Measurements from ENCODE around the gene ANKS6. TPM values are rescaled to one million over a fixed set of nuclear protein-coding genes. Genes with fewer than 3 reads are reported as not detected.

Gene ANKS6
- total RNA-seq, 1 experiment from 2014 or later = 46.3 TPM

DNA sequence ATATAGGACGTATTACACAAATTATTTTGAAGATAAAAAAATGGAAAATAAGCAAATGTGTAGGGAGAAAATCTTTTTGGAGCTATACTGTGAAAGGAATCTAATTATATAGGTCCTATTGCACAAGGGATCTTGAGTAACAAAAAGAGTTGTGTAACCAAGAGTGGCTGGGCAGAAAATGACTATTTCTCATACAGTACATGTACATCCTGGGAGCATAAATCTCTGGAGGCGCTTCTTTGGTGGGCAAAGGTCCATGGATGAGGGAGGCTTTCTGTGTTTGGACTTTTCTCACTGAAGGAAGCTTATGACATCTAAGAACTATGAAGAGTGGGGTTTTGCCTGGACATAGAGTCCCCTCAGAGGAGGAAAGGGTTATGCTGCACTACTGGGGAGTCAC is 29.8 kb downstream of the ANKS6 start:
- no peaks in the 10 kb centered on the region for H3K4me1 Mint-ChIP-seq
- TF ChIP-seq, protein P1, sequence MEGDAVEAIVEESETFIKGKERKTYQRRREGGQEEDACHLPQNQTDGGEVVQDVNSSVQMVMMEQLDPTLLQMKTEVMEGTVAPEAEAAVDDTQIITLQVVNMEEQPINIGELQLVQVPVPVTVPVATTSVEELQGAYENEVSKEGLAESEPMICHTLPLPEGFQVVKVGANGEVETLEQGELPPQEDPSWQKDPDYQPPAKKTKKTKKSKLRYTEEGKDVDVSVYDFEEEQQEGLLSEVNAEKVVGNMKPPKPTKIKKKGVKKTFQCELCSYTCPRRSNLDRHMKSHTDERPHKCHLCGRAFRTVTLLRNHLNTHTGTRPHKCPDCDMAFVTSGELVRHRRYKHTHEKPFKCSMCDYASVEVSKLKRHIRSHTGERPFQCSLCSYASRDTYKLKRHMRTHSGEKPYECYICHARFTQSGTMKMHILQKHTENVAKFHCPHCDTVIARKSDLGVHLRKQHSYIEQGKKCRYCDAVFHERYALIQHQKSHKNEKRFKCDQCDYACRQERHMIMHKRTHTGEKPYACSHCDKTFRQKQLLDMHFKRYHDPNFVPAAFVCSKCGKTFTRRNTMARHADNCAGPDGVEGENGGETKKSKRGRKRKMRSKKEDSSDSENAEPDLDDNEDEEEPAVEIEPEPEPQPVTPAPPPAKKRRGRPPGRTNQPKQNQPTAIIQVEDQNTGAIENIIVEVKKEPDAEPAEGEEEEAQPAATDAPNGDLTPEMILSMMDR (conservative IDR thresholded peaks at IDR 0.05) = no peak

More for the DNA sequence above, 29.8 kb downstream of the ANKS6 start:
- Histone ChIP-seq H4K8ac (replicated peaks; ENCODE audit: insufficient read length, low read depth, low read length) (no peak overlapping the region), H3T11ph (ENCODE audit: low read length) (no peak overlapping the region), H3K9me3 (ENCODE audit: control insufficient read depth, low read depth, low read length) (no peaks in the 10 kb centered on the region), H3K4me1 (ENCODE audit: insufficient read depth, low read length) (no peaks in the 10 kb centered on the region), H2AK5ac (ENCODE audit: insufficient read length, low read length) (no peak overlapping the region), H3K23ac (ENCODE audit: insufficient read length, low read depth, low read length) (no peak overlapping the region), H2AFZ (ENCODE audit: low read length) (no peak overlapping the region), H2BK15ac (ENCODE audit: low read depth, low read length) (no peak overlapping the region), H4K20me1 (ENCODE audit: control insufficient read depth, insufficient read depth, insufficient read length) (no peaks in the 10 kb centered on the region), H3K18ac (ENCODE audit: insufficient read length, low read depth, low read length) (no peak overlapping the region), H3K23me2 (ENCODE audit: insufficient read length, low read depth, low read length, poor library complexity, severe bottlenecking) (no peaks in the 10 kb centered on the region), H3K27ac (ENCODE audit: insufficient read length, low read depth, low read length) (no peak overlapping the region), H3K56ac (ENCODE audit: insufficient read length, low read depth, low read length) (no peak overlapping the region), H3K9ac (ENCODE audit: extremely low read depth, insufficient read length, low read length) (no peak overlapping the region), H2BK5ac (ENCODE audit: insufficient read length, low read length) (no peak overlapping the region), H3K27me3 (ENCODE audit: insufficient read depth, low read length) (no peaks in the 10 kb centered on the region), H4K5ac (ENCODE audit: insufficient read length, low read depth, low read length) (no peak overlapping the region), H2BK12ac (ENCODE audit: insufficient read length, low read depth, low read length) (no peak overlapping the region), H3K79me2 (ENCODE audit: insufficient read depth, low read length) (no peaks in the 10 kb centered on the region), H2BK20ac (ENCODE audit: low read depth, low read length, poor library complexity, severe bottlenecking) (no peak overlapping the region), H3K4ac (ENCODE audit: low read depth, low read length) (no peak overlapping the region), H3K14ac (ENCODE audit: insufficient read depth, low read length) (no peak overlapping the region), H2BK120ac (ENCODE audit: low read depth, low read length, poor library complexity, severe bottlenecking) (no peak overlapping the region), H3K4me2 (ENCODE audit: insufficient read depth, insufficient read length, low read length) (no peak overlapping the region), H4K91ac (ENCODE audit: insufficient read length, low read depth, low read length) (no peak overlapping the region), H3K79me1 (ENCODE audit: insufficient read depth, low read depth, low read length, poor library complexity, severe bottlenecking) (no peaks in the 10 kb centered on the region)
- Mint-ChIP-seq H3K9me3 (no peaks in the 10 kb centered on the region; a peak in 1 of 5 replicates), H3K36me3 (ENCODE audit: insufficient read depth in 1 of 3, low read depth in 3 of 3) (peaks cover 13 to 62% (median 59%) of the 10 kb centered on the region in 3 experiments), H3K4me3 (no peak overlapping the region), H3K27ac (peak overlapping the region in 2 of 3 experiments; percentile 5 to 26; a peak in 1 of 7 replicates), H3K27me3 (ENCODE audit: low read depth) (no peaks in the 10 kb centered on the region)
- DNase-seq = no peak
- WGBS (ENCODE audit: extremely low coverage, insufficient read length, low lambda C conversion rate) = no CpG with 5 or more reads among the region's 2 CpGs
